ENCODE data around the gene AEN. TPM values are rescaled to one million over a fixed set of nuclear protein-coding genes. Genes with fewer than 3 reads are reported as not detected.

Gene AEN
- total and polyA plus RNA-seq, 2 of the 8 experiments (the other 6 are each of a cell fraction or from before 2014, with no cell fraction given), result 112 to 122 TPM

GRCh38 chr15:88641959-88642452, 20.9 kb downstream of the AEN start:
- peaks cover 5 to 14% (median 13%) of the 10 kb centered on the region in 4 experiments for H3K4me1 ChIP-seq (replicated peaks in 1 of 4; ENCODE audit: control insufficient read depth in 3 of 4, insufficient read depth in 4 of 4, low read length in 3 of 4)
- H2BK12ac ChIP-seq (ENCODE audit: low read depth, low read length), result no peak overlapping the region
- H3K9me3 ChIP-seq (ENCODE audit: insufficient read depth in 2 of 2, low read depth in 1 of 2, low read length in 1 of 2), result no peaks in the 10 kb centered on the region
- H3K18ac ChIP-seq (ENCODE audit: extremely low read depth, low read length), result no peak overlapping the region
- no peaks in the 10 kb centered on the region; the same call in 1 of the 2 replicates for H3K79me1 ChIP-seq (ENCODE audit: low read depth, low read length)
- H3K79me2 ChIP-seq (ENCODE audit: control insufficient read depth in 1 of 2, insufficient read depth in 2 of 2, low read length in 2 of 2), result no peaks in the 10 kb centered on the region
- no peak overlapping the region for H4K5ac ChIP-seq (ENCODE audit: insufficient read length, low read depth, low read length)
- ChIA-PET POLR2A (ENCODE audit: partially characterized antibody) (no interaction called here), CTCF (ENCODE audit: partially characterized antibody) (interaction anchor here (1.0 to 1.4 kb wide), 2 partner anchors 61 to 196 kb away, joined by 3 to 5 read pairs; no protein-coding TSS in a partner anchor)
- no peak overlapping the region for H2BK15ac ChIP-seq (ENCODE audit: low read length)
- no peak overlapping the region for H3K56ac ChIP-seq (replicated peaks; ENCODE audit: insufficient read length, low read depth, low read length)
- H3K23me2 ChIP-seq (ENCODE audit: low read depth, low read length), result no peaks in the 10 kb centered on the region
- no peak overlapping the region for H3K14ac ChIP-seq (ENCODE audit: insufficient read length)
- H3K4me3 ChIP-seq (ENCODE audit: extremely low read depth in 1 of 4, insufficient read depth in 2 of 4, low read depth in 3 of 4, low read length in 4 of 4), result no peak overlapping the region
- 91% methylated on average over 12 of the region's 12 CpGs; no CpG with 5 or more reads in 1 of the 2 experiments for WGBS, 2 experiments (ENCODE audit: extremely low coverage in 1 of 2, insufficient coverage in 1 of 2, insufficient read length in 1 of 2, insufficient replicate concordance in 2 of 2, low coverage in 1 of 2, low lambda C conversion rate in 2 of 2, missing lambda C conversion rate in 1 of 2)
- H2AFZ ChIP-seq (ENCODE audit: low read length), result no peak overlapping the region
- TF ChIP-seq NANOG (IDR thresholded peaks at IDR 0.05; ENCODE audit: insufficient read depth, low read depth, low read length, poor library complexity, severe bottlenecking) (no peak), CBX5 (IDR thresholded peaks at IDR 0.05; ENCODE audit: low read depth, low read length) (no peak), CREB1 (IDR thresholded peaks at IDR 0.05) (no peak), POU5F1 (IDR thresholded peaks at IDR 0.05; ENCODE audit: low read depth, low read length) (no peak), JUN (IDR thresholded peaks at IDR 0.05; ENCODE audit: low read depth, low read length) (no peak), CEBPB (IDR thresholded peaks at IDR 0.05; ENCODE audit: low read depth, low read length) (no peak)
- H3K9ac ChIP-seq (replicated peaks in 1 of 4; ENCODE audit: extremely low read depth in 1 of 4, low read depth in 3 of 4, low read length in 3 of 4), result no peak overlapping the region
- H3K27me3 ChIP-seq (replicated peaks in 1 of 4; ENCODE audit: control insufficient read depth in 3 of 4, extremely low read depth in 1 of 4, insufficient read depth in 3 of 4, low read length in 3 of 4), result no peaks in the 10 kb centered on the region
- H4K8ac ChIP-seq (ENCODE audit: extremely low read depth, insufficient read depth, low read length), result no peak overlapping the region
- FAIRE-seq, result no peak
- no peak for DNase-seq (ENCODE audit: low read depth in 1 of 2, low spot score in 2 of 2)
- H3K4ac ChIP-seq (replicated peaks; ENCODE audit: insufficient read length, low read depth, low read length), result no peak overlapping the region
- H3K27ac ChIP-seq (ENCODE audit: low read depth, low read length), result no peak overlapping the region
- H3K36me3 ChIP-seq (ENCODE audit: control insufficient read depth in 2 of 4, insufficient read depth in 4 of 4, low read length in 3 of 4), result no peaks in the 10 kb centered on the region
- no peak overlapping the region for H2AK5ac ChIP-seq (ENCODE audit: low read depth, low read length)
- H4K91ac ChIP-seq (replicated peaks; ENCODE audit: insufficient read length, low read length), result no peak overlapping the region
- no peaks in the 10 kb centered on the region for H4K20me1 ChIP-seq (replicated peaks in 1 of 2; ENCODE audit: control insufficient read depth in 1 of 2, insufficient read depth in 2 of 2, low read length in 2 of 2)
- no peak overlapping the region for H2BK5ac ChIP-seq (ENCODE audit: low read depth, low read length)
- H3K23ac ChIP-seq (ENCODE audit: insufficient read length), result no peak overlapping the region
- no peak overlapping the region for H2BK120ac ChIP-seq (replicated peaks; ENCODE audit: low read depth, low read length)
- no peak overlapping the region for H2BK20ac ChIP-seq (ENCODE audit: low read length)
- H3K4me2 ChIP-seq (ENCODE audit: insufficient read depth in 1 of 2, low read depth in 2 of 2, low read length in 2 of 2), result no peak overlapping the region
